Measurements from ENCODE around the gene PIEZO1. TPM values are rescaled to one million over a fixed set of nuclear protein-coding genes. Genes with fewer than 3 reads are reported as not detected.

Gene PIEZO1
- total RNA-seq, 1 donor from 2014 or later: 196 TPM

- Histone ChIP-seq H3K27ac (no peak overlapping the region), H3K36me3 (peaks cover 80% of the 10 kb centered on the region), H3K4me1 (no peaks in the 10 kb centered on the region), H3K4me3 (no peak overlapping the region), H3K9me3 (no peaks in the 10 kb centered on the region), H3K27me3 (no peaks in the 10 kb centered on the region)
- ATAC-seq: no peak
- intact Hi-C loops (cut with DNase I): no loop called here
- no peak for TF ChIP-seq CTCF (IDR thresholded peaks at IDR 0.05)
- no peak for DNase-seq
These were observed 58.0 kb downstream of the PIEZO1 start for GRCh38 chr16:88726981-88727380.

- Histone ChIP-seq H3K9me3 (no peaks in the 10 kb centered on the region), H3K4me3 (no peak overlapping the region), H3K27me3 (no peaks in the 10 kb centered on the region), H3K27ac (no peak overlapping the region), H3K36me3 (peaks cover 80% of the 10 kb centered on the region), H3K4me1 (no peaks in the 10 kb centered on the region)
- TF ChIP-seq CTCF (IDR thresholded peaks at IDR 0.05): no peak
- no peak for ATAC-seq
- no peak for DNase-seq
- intact Hi-C loops (cut with DNase I): no loop called here
These were observed 58.6 kb downstream of the PIEZO1 start for GRCh38 chr16:88726408-88726749.

GRCh38 chr16:88725609-88726407, 59.2 kb downstream of the PIEZO1 start:
- Histone ChIP-seq H3K27me3 (no peaks in the 10 kb centered on the region), H3K9me3 (no peaks in the 10 kb centered on the region), H3K27ac (no peak overlapping the region), H3K4me3 (no peak overlapping the region), H3K4me1 (no peaks in the 10 kb centered on the region), H3K36me3 (peaks cover 80% of the 10 kb centered on the region)
- intact Hi-C loops (cut with DNase I): no loop called here
- DNase-seq (no peak), ATAC-seq (no peak)
- TF ChIP-seq CTCF (IDR thresholded peaks at IDR 0.05): no peak

- H3K27me3 ChIP-seq: no peaks in the 10 kb centered on the region
- H3K36me3 ChIP-seq: peaks cover 84% of the 10 kb centered on the region
- TF ChIP-seq CTCF (IDR thresholded peaks at IDR 0.05): no peak
- DNase-seq (no peak), ATAC-seq (no peak)
- no peak overlapping the region for H3K27ac ChIP-seq
- H3K4me1 ChIP-seq: no peaks in the 10 kb centered on the region
- intact Hi-C loops (cut with DNase I): no loop called here
- H3K4me3 ChIP-seq: no peak overlapping the region
- no peaks in the 10 kb centered on the region for H3K9me3 ChIP-seq
These were observed 60.0 kb downstream of the PIEZO1 start for GRCh38 chr16:88724855-88725555.

GRCh38 chr16:88723911-88724310, 61.1 kb downstream of the PIEZO1 start:
- Histone ChIP-seq H3K27me3 (no peaks in the 10 kb centered on the region), H3K4me1 (no peaks in the 10 kb centered on the region), H3K4me3 (no peak overlapping the region), H3K27ac (no peak overlapping the region), H3K36me3 (peaks cover 92% of the 10 kb centered on the region), H3K9me3 (no peaks in the 10 kb centered on the region)
- no peak for TF ChIP-seq CTCF (IDR thresholded peaks at IDR 0.05)
- ATAC-seq (no peak), DNase-seq (no peak)
- intact Hi-C loops (cut with DNase I): no loop called here
